HEK293 (cell line): ENCODE results near the gene CBY1.

Experiments used
- CTCF ChIA-PET: fragments of 350-600 bp; formaldehyde crosslinking; extraction: SDS; loops from one replicate; lab custom pipeline; 2021; ENCODE audit warnings: antibody characterized with exemption; lab: Yijun Ruan, JAX
- POLR2A ChIA-PET: fragments of 300-600 bp; formaldehyde crosslinking; extraction: SDS; loops from one replicate; lab custom pipeline; 2020; ENCODE audit warnings: antibody characterized with exemption, inconsistent platforms; lab: Yijun Ruan, JAX
- H3K27ac ChIP-seq: fragments of 200-500 bp; sonication (Bioruptor generic); 2 replicates; pipeline ENCODE4 v1.5.1; 2014; ENCODE audit warnings: low read depth, low read length, control low read depth, inconsistent platforms; ENCODE audit errors: extremely low read depth
- H3K36me3 ChIP-seq, 2 experiments: fragments of 200-500 bp in 1 of 2; sonication (Bioruptor generic) in 1 of 2; 1 replicate in 1 of 2; 2 replicates in 1 of 2; pipeline ENCODE4 v1.5.1; 2014 to 2017; ENCODE audit warnings: inconsistent platforms in 2 of 2, low read length in 2 of 2; ENCODE audit not compliant: control insufficient read depth in 2 of 2, insufficient read depth in 1 of 2
- H3K4me1 ChIP-seq: fragments of 200-500 bp; sonication (Bioruptor generic); 2 replicates; pipeline ENCODE4 v1.5.1; 2014; ENCODE audit warnings: mild to moderate bottlenecking, low read length, inconsistent platforms; ENCODE audit not compliant: control insufficient read depth, insufficient read depth
- H3K4me3 ChIP-seq: 2 replicates; pipeline ENCODE4 v1.5.1; 2011; ENCODE audit warnings: low read depth, mild to moderate bottlenecking, control low read depth, low read length, moderate library complexity
- H3K9me3 ChIP-seq: fragments of 200-500 bp; sonication (Bioruptor generic); 2 replicates; pipeline ENCODE4 v1.5.1; 2014; ENCODE audit warnings: low read depth, low read length, inconsistent platforms; ENCODE audit not compliant: control insufficient read depth, insufficient read depth
- ATF2 ChIP-seq: fragments of 450-650 bp; formaldehyde crosslinking; IDR thresholded peaks from 2 replicates; pipeline ENCODE4 v1.5.1; 2016; ENCODE audit warnings: missing biosample characterization, missing genetic modification characterization, low read depth
- GFI1B ChIP-seq: fragments of 450-650 bp; formaldehyde crosslinking; IDR thresholded peaks from 2 replicates; pipeline ENCODE4 v1.5.1; 2016; ENCODE audit warnings: missing biosample characterization, missing genetic modification characterization
- GLI4 ChIP-seq: fragments of 450-650 bp; formaldehyde crosslinking; IDR thresholded peaks from 2 replicates; pipeline ENCODE4 v1.5.1; 2016; ENCODE audit warnings: missing biosample characterization, missing genetic modification characterization
- GLIS1 ChIP-seq: fragments of 450-650 bp; formaldehyde crosslinking; IDR thresholded peaks from 2 replicates; pipeline ENCODE4 v1.5.1; 2016; ENCODE audit warnings: missing biosample characterization, missing genetic modification characterization
- HOXA7 ChIP-seq: sonication (generic); formaldehyde crosslinking; IDR thresholded peaks from 2 replicates; pipeline ENCODE4 v1.8.1; 2022; ENCODE audit warnings: missing genetic modification reagents, borderline replicate concordance
- IKZF3 ChIP-seq: fragments of 450-650 bp; IDR thresholded peaks from 2 replicates; pipeline ENCODE4 v1.5.0; 2018; ENCODE audit warnings: missing biosample characterization, mild to moderate bottlenecking, missing genetic modification characterization, moderate library complexity
- PRDM1 ChIP-seq: fragments of 450-650 bp; formaldehyde crosslinking; IDR thresholded peaks from 2 replicates; pipeline ENCODE4; 2016; ENCODE audit warnings: missing biosample characterization, missing genetic modification characterization
- TCF7L2 ChIP-seq: IDR thresholded peaks from 2 replicates; pipeline ENCODE4 v1.6.1; 2011; ENCODE audit warnings: low read depth, mild to moderate bottlenecking, inconsistent platforms, low read length, moderate library complexity, borderline replicate concordance
- ZBTB17 ChIP-seq: fragments of 450-650 bp; formaldehyde crosslinking; IDR thresholded peaks from 2 replicates; pipeline ENCODE4 v1.5.1; 2016; ENCODE audit warnings: missing biosample characterization, missing genetic modification characterization
- ZFHX2 ChIP-seq: fragments of 450-650 bp; formaldehyde crosslinking; conservative IDR thresholded peaks from 2 replicates; pipeline ENCODE4 v1.5.1; 2016; ENCODE audit warnings: missing biosample characterization, missing genetic modification characterization
- ZNF133 ChIP-seq: fragments of 450-650 bp; formaldehyde crosslinking; IDR thresholded peaks from 2 replicates; pipeline ENCODE4 v1.5.1; 2016; ENCODE audit warnings: missing biosample characterization, missing genetic modification characterization
- ZNF148 ChIP-seq: fragments of 450-650 bp; formaldehyde crosslinking; IDR thresholded peaks from 2 replicates; pipeline ENCODE4 v1.5.0; 2017; ENCODE audit warnings: missing biosample characterization, missing genetic modification characterization, borderline replicate concordance
- ZNF18 ChIP-seq: fragments of 450-650 bp; formaldehyde crosslinking; IDR thresholded peaks from 2 replicates; pipeline ENCODE4 v1.5.1; 2016; ENCODE audit warnings: missing biosample characterization, missing genetic modification characterization
- ZNF239 ChIP-seq: fragments of 450-650 bp; formaldehyde crosslinking; IDR thresholded peaks from 2 replicates; pipeline ENCODE4 v1.5.1; 2016; ENCODE audit warnings: missing biosample characterization, missing genetic modification characterization
- ZNF391 ChIP-seq: fragments of 450-650 bp; formaldehyde crosslinking; IDR thresholded peaks from 2 replicates; pipeline ENCODE4 v1.5.1; 2016; ENCODE audit warnings: low read depth, missing biosample characterization, missing genetic modification characterization, borderline replicate concordance
- ZNF416 ChIP-seq: fragments of 450-650 bp; formaldehyde crosslinking; IDR thresholded peaks from 2 replicates; pipeline ENCODE4 v1.5.1; 2016; ENCODE audit warnings: missing biosample characterization, missing genetic modification characterization
- ZNF449 ChIP-seq: fragments of 450-650 bp; formaldehyde crosslinking; IDR thresholded peaks from 2 replicates; pipeline ENCODE4 v1.5.1; 2017; ENCODE audit warnings: missing biosample characterization, mild to moderate bottlenecking, missing genetic modification characterization, moderate library complexity
- ZNF529 ChIP-seq: fragments of 450-650 bp; formaldehyde crosslinking; IDR thresholded peaks from 2 replicates; pipeline ENCODE4 v1.5.1; 2017; ENCODE audit warnings: missing genetic modification characterization, missing biosample characterization; ENCODE audit not compliant: insufficient replicate concordance
- ZNF692 ChIP-seq: fragments of 450-650 bp; formaldehyde crosslinking; IDR thresholded peaks from 2 replicates; pipeline ENCODE4 v1.5.1; 2016; ENCODE audit warnings: missing biosample characterization, missing genetic modification characterization

CBY1 gene

GRCh38 chr22:38645430-38645829 is 11.0 kb upstream of the CBY1 start:
- Histone ChIP-seq H3K36me3 (peaks cover 4 to 31% of the 10 kb centered on the region in 2 experiments; a peak in 2 of 3 replicates), H3K27ac (no peak overlapping the region), H3K4me1 (no peaks in the 10 kb centered on the region), H3K9me3 (no peaks in the 10 kb centered on the region), H3K4me3 (no peak overlapping the region)
- TF ChIP-seq ZFHX2 (no peak), ZNF148 (tag by site-specific recombination) (no peak), ZNF239 (tag by site-specific recombination) (no peak), HOXA7 (CRISPR knock-in tag) (no peak), IKZF3 (tag by site-specific recombination) (no peak), ZNF133 (no peak), ZNF18 (tag by site-specific recombination) (no peak)
- ChIA-PET CTCF (no interaction called here), POLR2A (no interaction called here)

- Histone ChIP-seq H3K9me3 (no peaks in the 10 kb centered on the region), H3K4me1 (no peaks in the 10 kb centered on the region), H3K4me3 (no peak overlapping the region), H3K36me3 (peaks cover 4 to 17% of the 10 kb centered on the region in 2 experiments; a peak in 2 of 3 replicates), H3K27ac (no peak overlapping the region)
- POLR2A ChIA-PET = interaction anchor here (1.0 kb wide), 1 partner anchor 49 kb away, joined by 3 read pairs; no protein-coding TSS in a partner anchor
- peak; percentile 97 for TF ChIP-seq ZNF449 (tag by site-specific recombination)
- no peak for TF ChIP-seq GLI4 (tag by site-specific recombination)
- TF ChIP-seq GLIS1 (tag by site-specific recombination) = peak; percentile 41; the same call in 1 of the 2 replicates
- no peak for TF ChIP-seq ZNF692 (tag by site-specific recombination)
- no peak for TF ChIP-seq TCF7L2
- TF ChIP-seq GFI1B (tag by site-specific recombination) = peak; percentile 34; the same call in 1 of the 2 replicates
- TF ChIP-seq ZNF391 (tag by site-specific recombination) = no peak
- 0 out of 2 replicates have a peak, but pooled peaks have one; percentile 26 for TF ChIP-seq ZBTB17 (tag by site-specific recombination)
- 0 out of 2 replicates have a peak, but pooled peaks have one; percentile 34 for TF ChIP-seq ATF2 (tag by site-specific recombination)
- TF ChIP-seq ZNF529 (tag by site-specific recombination) = no peak
- no peak for TF ChIP-seq PRDM1 (tag by site-specific recombination)
- no peak for TF ChIP-seq ZNF416
- CTCF ChIA-PET = no interaction called here
Measured at GRCh38 chr22:38649841-38650522, 6.5 kb upstream of the CBY1 start.
